HL-60/S4 treated with phorbol 12-myristate 13-acetate at 8.2 ng/mL for 4 days and 3 days (cell line): ENCODE data around the gene POU2F2.

Source experiments
- in situ Hi-C: fragments of 300-500 bp; cut with MboI; formaldehyde crosslinking; loops from 2 replicates; pipeline ENCODE4 v1.15.0; 2022; ENCODE audit warnings: low sequenced_read_pairs

The POU2F2 gene

DNA sequence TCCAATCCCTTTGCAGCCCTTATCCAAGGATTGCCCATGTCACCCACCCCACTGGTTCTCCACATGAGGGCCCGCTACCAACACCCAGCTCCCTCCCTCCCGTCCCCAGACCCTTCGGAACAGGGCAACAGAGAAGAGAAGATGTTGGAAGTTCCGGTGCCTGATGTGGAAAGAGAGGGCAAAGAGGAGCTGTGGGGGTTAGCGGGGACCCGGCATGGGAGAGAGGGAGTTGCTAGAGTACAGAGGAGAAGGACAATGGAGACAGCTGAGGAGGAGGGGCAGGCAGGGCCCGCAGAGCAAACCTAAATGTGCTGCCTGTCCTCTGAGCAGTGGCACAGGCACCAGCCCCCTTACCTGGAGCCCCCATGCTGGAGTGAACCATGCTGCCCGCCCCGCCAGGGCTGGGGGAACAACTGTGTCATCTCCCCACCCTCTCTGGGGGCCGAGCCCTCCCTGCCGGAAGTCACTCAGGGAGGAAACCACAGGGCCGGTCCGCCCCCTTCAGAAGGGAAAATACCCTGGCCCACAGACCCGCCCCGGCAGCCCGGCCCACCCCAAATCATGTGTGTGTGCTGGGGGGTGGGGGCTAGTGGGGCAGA, at the start of gene POU2F2:
POU2F2 (minus strand) TSS at position 417 of the 599 bp plus-strand sequence; CDS start at position 382, 35 bp downstream.
- in situ Hi-C loops: no loop called here

GRCh38 chr19:42178791-42179674, 46.8 kb upstream of the POU2F2 start:
- in situ Hi-C loops: no loop called here

- in situ Hi-C loops: no loop called here
These were observed 45.4 kb upstream of the POU2F2 start for GRCh38 chr19:42177686-42178019.

DNA sequence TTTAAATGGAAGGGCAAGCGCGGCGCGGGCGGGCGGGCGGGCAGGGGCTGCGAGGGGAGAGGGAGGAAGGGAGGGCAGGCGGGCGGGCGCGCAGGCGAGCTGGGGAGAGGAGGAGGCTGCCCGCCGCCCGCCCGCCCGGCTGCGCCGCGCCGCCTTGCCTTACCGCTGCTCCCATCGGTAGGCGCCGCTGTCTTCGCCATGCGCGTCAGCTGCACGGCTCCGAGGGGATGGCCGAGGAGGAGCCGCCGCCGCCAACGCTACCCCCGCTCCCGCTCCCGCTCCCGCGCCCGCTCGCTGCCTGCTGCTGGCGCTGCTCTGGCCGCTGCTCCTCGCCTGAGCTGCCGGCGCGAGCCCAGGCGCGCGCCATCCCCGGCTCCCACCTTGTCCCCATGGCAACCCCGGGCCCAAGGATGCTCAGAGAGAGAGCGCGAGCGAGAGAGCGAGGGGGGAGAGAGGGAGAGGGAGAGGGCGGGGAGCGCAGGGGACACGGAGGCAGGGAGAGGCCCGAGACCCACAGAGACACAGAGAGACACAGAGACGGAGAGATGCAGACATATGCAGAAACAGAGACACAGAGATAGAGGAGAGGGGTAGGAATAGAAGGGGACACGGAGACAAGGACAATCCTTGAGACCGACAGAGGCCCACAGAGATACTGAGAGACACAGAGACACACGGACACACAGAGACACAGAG, 44.9 kb upstream of the POU2F2 start:
- in situ Hi-C loops: no loop called here

GRCh38 chr19:42176649-42176989, 44.4 kb upstream of the POU2F2 start:
- in situ Hi-C loops: no loop called here

GRCh38 chr19:42175952-42176648, 43.9 kb upstream of the POU2F2 start:
- in situ Hi-C loops: no loop called here

- in situ Hi-C loops: no loop called here
These were observed 42.9 kb upstream of the POU2F2 start for GRCh38 chr19:42174958-42175734.

DNA sequence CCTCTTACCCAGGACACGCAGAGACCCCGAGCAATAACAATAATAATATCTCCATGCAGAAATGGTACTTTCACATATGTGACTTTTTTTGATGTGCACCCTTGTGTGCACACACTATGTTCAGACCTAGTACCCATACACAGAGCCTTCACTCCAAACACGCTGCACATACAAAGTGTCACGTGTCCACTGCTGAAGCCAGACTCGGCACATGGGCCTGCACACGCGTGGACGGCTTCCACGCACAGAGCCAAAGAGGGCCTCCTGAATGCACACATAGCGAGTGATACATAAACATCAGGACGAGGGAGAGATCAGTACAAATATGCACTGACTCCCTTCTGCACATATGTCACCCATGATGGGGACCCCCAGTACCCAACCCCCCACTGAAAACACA, 41.9 kb upstream of the POU2F2 start:
- in situ Hi-C loops: no loop called here

- in situ Hi-C loops: no loop called here
These were observed 41.4 kb upstream of the POU2F2 start for GRCh38 chr19:42173695-42174094.

DNA sequence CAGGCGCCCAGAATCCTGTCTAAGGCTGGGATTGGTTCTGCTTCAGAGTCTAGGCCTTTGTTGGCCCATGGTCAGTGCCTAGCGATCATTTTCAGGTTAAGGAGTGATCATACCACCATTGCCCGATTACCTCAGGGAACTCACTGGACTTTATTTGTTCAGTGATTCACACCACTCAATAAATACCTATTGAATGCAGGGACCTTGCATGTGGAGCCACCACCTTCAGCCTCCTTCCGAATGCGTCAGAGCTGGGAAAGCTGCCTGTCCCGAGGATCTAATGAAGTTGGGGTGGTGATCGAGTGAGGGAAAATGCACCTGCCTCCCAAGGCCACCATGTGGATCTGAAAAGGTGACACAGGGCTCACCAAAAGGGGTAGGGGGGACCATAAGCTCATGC, 40.0 kb upstream of the POU2F2 start:
- in situ Hi-C loops: no loop called here

GRCh38 chr19:42170715-42171114, 38.5 kb upstream of the POU2F2 start:
- in situ Hi-C loops: no loop called here

DNA sequence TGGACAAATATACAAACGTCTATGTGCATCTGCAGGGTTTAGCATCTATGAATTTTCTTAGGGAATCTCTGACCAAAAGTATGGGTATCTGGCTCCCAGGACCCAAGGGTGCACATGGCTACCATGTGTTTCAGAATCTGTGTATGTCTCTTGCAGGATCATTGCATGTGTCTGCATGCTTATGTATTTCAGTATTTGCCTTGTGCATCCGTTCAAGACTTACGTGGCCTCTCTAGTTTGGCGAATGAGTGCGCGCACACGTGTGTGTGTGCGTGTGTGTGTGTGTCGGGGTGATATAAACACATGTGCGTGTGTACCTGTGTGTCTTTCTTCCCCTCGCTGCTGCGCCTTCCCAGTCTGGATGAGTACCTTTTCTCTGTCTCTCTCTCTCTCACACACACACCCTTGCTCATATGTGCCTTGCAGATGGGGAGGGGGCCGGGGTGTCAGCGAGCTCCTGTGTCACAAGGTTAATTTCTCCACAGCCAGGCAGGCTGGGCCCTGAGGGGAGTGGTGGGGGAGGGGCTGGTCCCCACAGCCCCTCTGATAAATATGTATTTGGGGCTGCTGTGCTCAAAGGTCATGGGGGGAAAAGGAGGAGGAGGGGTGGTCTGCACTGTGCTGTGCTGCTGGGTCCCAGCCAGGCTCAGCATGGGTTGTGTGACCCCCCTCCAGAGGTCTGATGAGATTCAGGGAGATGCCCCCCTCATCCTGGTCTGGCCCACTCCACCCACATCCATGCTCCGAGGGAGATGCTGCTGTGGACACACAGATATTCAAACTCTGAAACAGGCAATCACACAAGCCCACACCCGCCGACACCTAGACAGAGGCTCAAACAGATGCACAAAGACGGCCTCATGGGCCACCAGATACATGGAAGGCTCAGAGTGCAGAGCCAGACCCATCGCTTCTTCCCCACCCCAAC, 37.5 kb upstream of the POU2F2 start:
- in situ Hi-C loops: no loop called here

GRCh38 chr19:42168206-42168605, 36.0 kb upstream of the POU2F2 start:
- in situ Hi-C loops: no loop called here

DNA sequence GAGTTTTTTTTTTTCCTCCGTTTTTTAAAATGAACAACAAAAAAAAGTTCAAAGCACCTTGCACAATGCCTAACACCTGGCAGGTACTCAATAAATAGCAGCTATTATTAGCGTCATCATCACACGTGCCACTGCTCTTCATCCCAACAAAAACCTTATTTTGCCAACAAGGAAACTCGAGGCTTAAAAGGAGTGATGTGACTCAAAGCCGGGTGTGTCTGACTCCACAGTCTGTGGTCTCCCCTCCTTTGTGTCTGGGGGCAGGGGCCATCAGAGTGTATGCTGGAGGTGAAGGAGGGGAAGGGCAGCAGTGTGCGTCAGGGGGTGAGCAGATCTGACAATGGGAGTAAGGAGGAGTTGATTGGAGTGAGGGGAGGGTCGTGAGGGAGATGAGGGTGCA, 34.1 kb upstream of the POU2F2 start:
- in situ Hi-C loops: no loop called here

GRCh38 chr19:42165146-42165545, 32.9 kb upstream of the POU2F2 start:
- in situ Hi-C loops: no loop called here

DNA sequence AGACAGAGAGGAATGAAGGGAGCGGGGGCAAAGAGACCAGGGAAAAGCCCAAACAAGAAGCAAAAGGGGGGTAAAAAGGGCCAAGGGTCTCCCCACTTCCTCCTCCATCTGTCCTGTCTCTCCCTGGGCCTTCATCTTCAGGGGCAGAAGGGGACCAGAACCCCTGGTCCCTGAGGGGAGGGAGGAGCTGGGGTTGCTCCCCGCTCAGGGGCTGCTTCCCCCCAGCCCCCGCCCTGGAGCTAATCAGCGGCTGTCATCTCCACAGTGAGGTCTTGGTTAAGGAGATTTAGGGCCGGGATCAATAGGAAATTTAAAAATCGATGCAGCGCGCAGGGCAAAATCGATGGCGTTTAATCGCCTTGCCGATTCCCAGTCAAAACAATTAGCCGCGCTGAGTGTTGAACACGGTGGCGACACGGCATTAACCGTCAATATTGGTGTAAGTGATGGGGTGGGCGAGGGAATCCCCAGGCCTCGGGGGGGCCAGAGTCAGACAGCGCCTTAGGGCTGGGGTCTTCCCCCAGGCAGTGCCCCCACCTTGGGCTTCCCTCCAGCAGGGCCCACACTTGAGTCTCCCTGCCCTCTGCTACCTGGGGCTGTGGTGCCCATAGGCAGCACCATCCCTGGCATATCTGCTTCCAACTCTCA, 29.5 kb upstream of the POU2F2 start:
- in situ Hi-C loops: no loop called here

DNA sequence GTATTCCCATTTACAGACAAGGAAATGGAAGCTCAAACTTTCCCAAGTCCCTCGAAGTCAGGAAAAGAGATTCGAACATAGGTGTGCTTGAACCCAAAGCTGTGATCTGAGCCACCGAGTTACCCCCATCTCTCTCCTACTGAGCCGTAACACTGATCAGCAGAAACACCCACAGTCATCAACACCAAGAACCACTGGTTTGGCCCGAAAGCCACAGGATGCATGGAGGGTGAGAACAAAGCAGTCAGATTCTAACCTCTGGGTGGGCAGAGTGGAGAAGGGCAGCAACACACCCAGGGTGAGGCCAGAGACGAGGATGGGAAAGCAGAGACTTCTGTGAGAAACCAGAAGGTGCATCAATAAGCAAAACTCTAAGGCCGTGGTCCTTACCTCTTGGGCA, 27.7 kb upstream of the POU2F2 start:
- in situ Hi-C loops: no loop called here

DNA sequence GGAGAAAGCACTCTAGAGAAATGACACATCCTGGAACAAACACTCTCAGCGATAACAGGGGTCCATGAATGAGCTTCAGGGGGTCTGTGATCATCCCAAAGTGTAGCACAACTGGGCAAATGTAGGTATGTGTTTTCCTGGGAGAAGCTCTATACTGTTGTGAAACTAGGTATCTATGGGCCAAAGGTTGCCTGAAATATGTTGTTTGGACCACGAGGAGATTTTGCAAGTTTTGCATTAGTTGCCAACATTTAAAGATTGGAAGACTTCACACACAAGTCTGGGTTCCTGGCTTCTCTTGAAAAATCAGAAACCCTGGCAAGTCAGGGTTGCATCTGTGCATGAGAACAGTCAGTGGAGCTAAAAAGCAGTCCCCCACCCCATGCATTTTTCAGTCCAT, 26.7 kb upstream of the POU2F2 start:
- in situ Hi-C loops: no loop called here

DNA sequence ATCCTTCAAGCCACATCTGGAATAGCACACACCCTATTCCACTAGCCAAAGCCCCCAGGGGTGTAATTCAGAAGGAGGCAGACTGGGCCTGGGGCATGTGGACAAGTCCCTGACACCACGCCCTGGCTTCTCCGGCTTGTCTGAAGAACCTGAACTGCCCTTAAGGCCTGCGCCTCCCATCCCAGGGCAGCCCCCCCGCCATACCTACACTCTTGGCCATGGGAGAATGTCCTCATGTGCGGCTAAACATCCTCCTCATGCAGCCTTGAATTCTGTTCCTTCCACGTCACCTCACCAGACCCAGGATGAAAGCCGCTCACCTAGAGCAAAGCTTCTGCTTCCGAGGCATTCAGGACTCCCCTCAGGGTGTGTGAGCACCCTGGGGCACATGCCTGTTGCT, 24.3 kb upstream of the POU2F2 start:
- in situ Hi-C loops: no loop called here
